ENCODE results near the gene FIBCD1. TPM values are rescaled to one million over a fixed set of nuclear protein-coding genes. Genes with fewer than 3 reads are reported as not detected.

Gene FIBCD1
- total RNA-seq, 4 donors from 2014 or later = not detected

DNA sequence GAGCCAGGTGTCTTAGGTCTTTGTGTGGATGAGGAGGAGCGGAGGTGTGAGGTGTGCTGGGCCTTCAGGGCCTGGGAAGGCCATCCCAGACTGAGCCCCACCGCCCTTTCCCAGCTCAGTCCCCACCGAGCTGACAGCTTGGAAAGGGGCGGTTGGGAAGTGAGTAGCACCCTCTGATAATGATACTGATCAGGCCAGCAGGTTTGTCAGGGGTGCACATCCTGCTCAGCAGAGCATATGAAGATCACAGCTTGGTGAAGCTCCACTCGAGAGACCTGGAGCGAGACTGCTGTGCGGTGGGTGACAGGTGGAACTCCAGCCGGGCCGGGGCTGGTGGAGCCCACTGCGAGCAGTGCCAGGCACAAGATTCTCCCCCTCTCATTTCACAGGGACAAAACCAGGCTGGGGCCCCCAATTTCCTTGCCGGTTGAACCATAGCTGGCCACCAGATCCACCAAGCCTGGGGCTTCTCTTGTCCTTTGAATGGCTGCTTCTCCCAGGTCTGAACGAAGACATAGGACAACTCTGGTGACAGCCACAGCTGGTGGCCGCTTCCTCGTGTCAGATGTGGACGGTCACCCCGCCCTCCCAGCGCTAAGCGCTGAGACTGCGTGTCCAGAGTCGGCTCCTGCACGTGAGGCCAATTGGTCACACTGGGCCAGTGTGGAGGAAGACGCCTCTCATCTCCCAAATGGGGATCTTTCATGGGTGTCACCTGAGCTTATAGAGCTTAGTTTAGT, 50.7 kb downstream of the FIBCD1 start:
- no peak for DNase-seq
- H3K27me3 ChIP-seq = no peaks in the 10 kb centered on the region
- 84 to 87% methylated on average over 9 to 15 of the region's 22 CpGs for WGBS, 2 donors
- H3K9me3 ChIP-seq = no peaks in the 10 kb centered on the region
- H3K4me3 ChIP-seq = no peak overlapping the region
- H3K27ac ChIP-seq = no peak overlapping the region
- TF ChIP-seq POLR2A (IDR thresholded peaks at IDR 0.05) = no peak
- TF ChIP-seq CTCF (IDR thresholded peaks at IDR 0.05) = no peak
- peaks cover 5 to 56% (median 10%) of the 10 kb centered on the region in 3 donors for H3K4me1 ChIP-seq
- intact Hi-C loops (cut with DNase I) = no loop called here
- H3K36me3 ChIP-seq = peaks cover 41 to 100% (median 58%) of the 10 kb centered on the region in 3 donors

- 78 to 80% methylated on average over 13 to 17 of the region's 25 CpGs for WGBS, 2 donors
- peak overlapping the region in 1 of 4 donors; percentile 9 for H3K27ac ChIP-seq
- H3K9me3 ChIP-seq = no peaks in the 10 kb centered on the region
- TF ChIP-seq CTCF (IDR thresholded peaks at IDR 0.05) = no peak
- TF ChIP-seq POLR2A (IDR thresholded peaks at IDR 0.05) = no peak
- H3K4me3 ChIP-seq = no peak overlapping the region
- peaks cover 3 to 50% (median 8%) of the 10 kb centered on the region in 3 donors for H3K4me1 ChIP-seq
- peaks cover 41 to 100% (median 65%) of the 10 kb centered on the region in 3 donors for H3K36me3 ChIP-seq
- no peak for DNase-seq
- no peaks in the 10 kb centered on the region for H3K27me3 ChIP-seq
- intact Hi-C loops (cut with DNase I) = no loop called here
Measured at GRCh38 chr9:130887494-130888144, 51.4 kb downstream of the FIBCD1 start.

GRCh38 chr9:130886981-130887380, 52.1 kb downstream of the FIBCD1 start:
- TF ChIP-seq POLR2A (IDR thresholded peaks at IDR 0.05) = no peak
- TF ChIP-seq CTCF (IDR thresholded peaks at IDR 0.05) = no peak
- Histone ChIP-seq H3K4me1 (peaks cover 3 to 45% (median 8%) of the 10 kb centered on the region in 3 donors), H3K9me3 (no peaks in the 10 kb centered on the region), H3K27ac (peak overlapping the region in 2 of 4 donors; percentile 7 to 9), H3K27me3 (no peaks in the 10 kb centered on the region), H3K36me3 (peaks cover 41 to 100% (median 65%) of the 10 kb centered on the region in 3 donors), H3K4me3 (no peak overlapping the region)
- intact Hi-C loops (cut with DNase I) = no loop called here
- no peak for DNase-seq
- WGBS, 2 donors = 85 to 91% methylated on average over 16 to 23 of the region's 23 CpGs

DNA sequence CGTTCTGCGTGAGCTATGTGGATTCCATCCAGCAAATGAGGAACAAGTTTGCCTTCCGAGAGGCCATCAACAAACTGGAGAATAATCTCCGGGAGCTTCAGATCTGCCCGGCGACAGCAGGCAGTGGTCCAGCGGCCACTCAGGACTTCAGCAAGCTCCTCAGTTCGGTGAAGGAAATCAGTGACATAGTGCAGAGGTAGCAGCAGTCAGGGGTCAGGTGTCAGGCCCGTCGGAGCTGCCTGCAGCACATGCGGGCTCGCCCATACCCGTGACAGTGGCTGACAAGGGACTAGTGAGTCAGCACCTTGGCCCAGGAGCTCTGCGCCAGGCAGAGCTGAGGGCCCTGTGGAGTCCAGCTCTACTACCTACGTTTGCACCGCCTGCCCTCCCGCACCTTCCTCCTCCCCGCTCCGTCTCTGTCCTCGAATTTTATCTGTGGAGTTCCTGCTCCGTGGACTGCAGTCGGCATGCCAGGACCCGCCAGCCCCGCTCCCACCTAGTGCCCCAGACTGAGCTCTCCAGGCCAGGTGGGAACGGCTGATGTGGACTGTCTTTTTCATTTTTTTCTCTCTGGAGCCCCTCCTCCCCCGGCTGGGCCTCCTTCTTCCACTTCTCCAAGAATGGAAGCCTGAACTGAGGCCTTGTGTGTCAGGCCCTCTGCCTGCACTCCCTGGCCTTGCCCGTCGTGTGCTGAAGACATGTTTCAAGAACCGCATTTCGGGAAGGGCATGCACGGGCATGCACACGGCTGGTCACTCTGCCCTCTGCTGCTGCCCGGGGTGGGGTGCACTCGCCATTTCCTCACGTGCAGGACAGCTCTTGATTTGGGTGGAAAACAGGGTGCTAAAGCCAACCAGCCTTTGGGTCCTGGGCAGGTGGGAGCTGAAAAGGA, 53.3 kb downstream of the FIBCD1 start:
- Histone ChIP-seq H3K36me3 (peaks cover 45 to 100% (median 68%) of the 10 kb centered on the region in 3 donors), H3K27ac (peak overlapping the region in 3 of 4 donors; percentile 51 to 72 (median 60)), H3K4me3 (no peak overlapping the region), H3K4me1 (peaks cover 0 to 34% (median 8%) of the 10 kb centered on the region in 3 donors), H3K27me3 (no peaks in the 10 kb centered on the region), H3K9me3 (no peaks in the 10 kb centered on the region)
- no peak for DNase-seq
- intact Hi-C loops (cut with DNase I) = no loop called here
- no peak for TF ChIP-seq POLR2A (IDR thresholded peaks at IDR 0.05)
- no peak for TF ChIP-seq CTCF (IDR thresholded peaks at IDR 0.05)
- WGBS, 2 donors = 62 to 73% methylated on average over 22 to 34 of the region's 35 CpGs
